ENCODE data around the gene GABPA.

DNA sequence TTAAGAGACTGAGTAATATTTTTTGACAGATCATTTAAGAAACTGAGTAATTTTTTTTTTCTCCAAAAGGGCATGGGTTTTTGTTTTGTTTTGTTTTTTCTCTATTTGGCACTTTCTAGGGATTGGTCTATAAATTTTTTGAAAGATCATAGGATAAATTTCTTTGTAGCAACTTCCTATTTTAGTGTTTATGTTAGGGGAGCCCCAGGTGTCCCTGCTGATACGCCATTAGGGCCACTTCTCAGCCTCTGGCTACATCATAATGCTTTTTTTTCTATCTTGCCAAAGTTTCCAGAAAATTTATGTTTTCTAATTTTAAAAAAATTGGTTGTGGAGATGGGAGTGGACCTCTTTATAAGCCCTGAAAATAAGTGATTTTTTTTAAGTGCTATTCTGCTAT lies 2.6 kb downstream of the GABPA start:
- TF ChIP-seq, protein P1, sequence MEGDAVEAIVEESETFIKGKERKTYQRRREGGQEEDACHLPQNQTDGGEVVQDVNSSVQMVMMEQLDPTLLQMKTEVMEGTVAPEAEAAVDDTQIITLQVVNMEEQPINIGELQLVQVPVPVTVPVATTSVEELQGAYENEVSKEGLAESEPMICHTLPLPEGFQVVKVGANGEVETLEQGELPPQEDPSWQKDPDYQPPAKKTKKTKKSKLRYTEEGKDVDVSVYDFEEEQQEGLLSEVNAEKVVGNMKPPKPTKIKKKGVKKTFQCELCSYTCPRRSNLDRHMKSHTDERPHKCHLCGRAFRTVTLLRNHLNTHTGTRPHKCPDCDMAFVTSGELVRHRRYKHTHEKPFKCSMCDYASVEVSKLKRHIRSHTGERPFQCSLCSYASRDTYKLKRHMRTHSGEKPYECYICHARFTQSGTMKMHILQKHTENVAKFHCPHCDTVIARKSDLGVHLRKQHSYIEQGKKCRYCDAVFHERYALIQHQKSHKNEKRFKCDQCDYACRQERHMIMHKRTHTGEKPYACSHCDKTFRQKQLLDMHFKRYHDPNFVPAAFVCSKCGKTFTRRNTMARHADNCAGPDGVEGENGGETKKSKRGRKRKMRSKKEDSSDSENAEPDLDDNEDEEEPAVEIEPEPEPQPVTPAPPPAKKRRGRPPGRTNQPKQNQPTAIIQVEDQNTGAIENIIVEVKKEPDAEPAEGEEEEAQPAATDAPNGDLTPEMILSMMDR (IDR thresholded peaks at IDR 0.05), result no peak
- TF ChIP-seq EZH2 (IDR thresholded peaks at IDR 0.05), result no peak

Measured in neural progenitor cell (in vitro differentiated cells).